ENCODE measurements around the gene CCDC78. TPM values are rescaled to one million over a fixed set of nuclear protein-coding genes. Genes with fewer than 3 reads are reported as not detected.

The CCDC78 gene
- total RNA-seq, 2 experiments from 2014 or later = 4.6 to 5.7 TPM

DNA sequence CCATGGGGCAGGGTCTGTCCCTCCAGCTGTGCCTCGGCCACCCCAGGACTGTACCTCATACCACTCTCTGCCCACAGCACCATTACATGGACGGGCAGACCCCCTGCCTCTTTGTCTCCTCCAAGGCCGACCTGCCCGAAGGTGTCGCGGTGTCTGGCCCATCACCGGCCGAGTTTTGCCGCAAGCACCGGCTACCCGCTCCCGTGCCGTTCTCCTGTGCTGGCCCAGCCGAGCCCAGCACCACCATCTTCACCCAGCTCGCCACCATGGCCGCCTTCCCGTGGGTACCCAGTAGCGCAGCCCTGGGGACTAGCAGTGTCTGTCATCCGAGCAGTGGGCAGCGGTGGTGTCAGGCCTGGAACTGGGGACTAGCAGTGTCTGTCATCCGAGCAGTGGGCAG, 53.4 kb downstream of the CCDC78 start:
- Mint-ChIP-seq H3K4me1 (ENCODE audit: low read depth) (peaks cover 7% of the 10 kb centered on the region), H3K4me3 (no peak overlapping the region), H3K27me3 (peaks cover 7% of the 10 kb centered on the region), H3K9me3 (no peaks in the 10 kb centered on the region), H3K27ac (no peak overlapping the region), H3K36me3 (ENCODE audit: low read depth) (peaks cover 10% of the 10 kb centered on the region)
- CTCF ChIA-PET = no interaction called here
- ATAC-seq = no peak
- TF ChIP-seq, protein P1, sequence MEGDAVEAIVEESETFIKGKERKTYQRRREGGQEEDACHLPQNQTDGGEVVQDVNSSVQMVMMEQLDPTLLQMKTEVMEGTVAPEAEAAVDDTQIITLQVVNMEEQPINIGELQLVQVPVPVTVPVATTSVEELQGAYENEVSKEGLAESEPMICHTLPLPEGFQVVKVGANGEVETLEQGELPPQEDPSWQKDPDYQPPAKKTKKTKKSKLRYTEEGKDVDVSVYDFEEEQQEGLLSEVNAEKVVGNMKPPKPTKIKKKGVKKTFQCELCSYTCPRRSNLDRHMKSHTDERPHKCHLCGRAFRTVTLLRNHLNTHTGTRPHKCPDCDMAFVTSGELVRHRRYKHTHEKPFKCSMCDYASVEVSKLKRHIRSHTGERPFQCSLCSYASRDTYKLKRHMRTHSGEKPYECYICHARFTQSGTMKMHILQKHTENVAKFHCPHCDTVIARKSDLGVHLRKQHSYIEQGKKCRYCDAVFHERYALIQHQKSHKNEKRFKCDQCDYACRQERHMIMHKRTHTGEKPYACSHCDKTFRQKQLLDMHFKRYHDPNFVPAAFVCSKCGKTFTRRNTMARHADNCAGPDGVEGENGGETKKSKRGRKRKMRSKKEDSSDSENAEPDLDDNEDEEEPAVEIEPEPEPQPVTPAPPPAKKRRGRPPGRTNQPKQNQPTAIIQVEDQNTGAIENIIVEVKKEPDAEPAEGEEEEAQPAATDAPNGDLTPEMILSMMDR (IDR thresholded peaks at IDR 0.05) = no peak
- POLR2A ChIA-PET = interaction anchor here (0.8 kb wide), 1 partner anchor 8 kb away, joined by 5 read pairs; no protein-coding TSS in a partner anchor
- no peak for DNase-seq
- intact Hi-C loops (cut with micrococcal nuclease) = no loop called here

Small RNA genes within 50 kb of the gene (microRNA-seq; reads per million reads assigned to microRNA genes)
- not detected for gene MIR662 (ENCODE audit: borderline microRNAs expressed, borderline replicate concordance)

Other genes with a start within 250 kb of the CCDC78 start
- gene CAPN15, start 198.7 kb downstream of the CCDC78 start, total RNA-seq = 10 to 100 TPM; 76.4 to 81.2 TPM
- gene PRR35, start 166.0 kb downstream of the CCDC78 start, total RNA-seq = not detected
- under 1 TPM; 0.41 to 0.72 TPM for gene NHLRC4, start 159.4 kb downstream of the CCDC78 start, total RNA-seq
- gene PIGQ, start 156.5 kb downstream of the CCDC78 start, total RNA-seq = 10 to 100 TPM; 18.5 to 18.6 TPM
- 1 to 10 TPM; 8.1 to 8.8 TPM for gene RAB40C, start 136.4 kb downstream of the CCDC78 start, total RNA-seq
- gene WFIKKN1, start 95.5 kb downstream of the CCDC78 start, total RNA-seq = under 1 TPM in 1 of 2 experiments, not detected in 1; 0.25 TPM
- 100 to 1,000 TPM; 119 to 133 TPM for gene METTL26, start 90.1 kb downstream of the CCDC78 start, total RNA-seq
- gene MCRIP2, start 84.6 kb downstream of the CCDC78 start, total RNA-seq = 10 to 100 TPM; 60.7 to 62.7 TPM
- gene WDR90, start 77.1 kb downstream of the CCDC78 start, total RNA-seq = 10 to 100 TPM; 89.6 to 90.7 TPM
- 100 to 1,000 TPM; 110 TPM for gene RHOT2, start 58.3 kb downstream of the CCDC78 start, total RNA-seq
- gene RHBDL1, start 50.8 kb downstream of the CCDC78 start, total RNA-seq = under 1 TPM; 0.79 to 0.89 TPM
- gene STUB1, start 46.0 kb downstream of the CCDC78 start, total RNA-seq = 10 to 100 TPM; 57.1 to 61.7 TPM
- gene JMJD8, start 42.1 kb downstream of the CCDC78 start, total RNA-seq = 10 to 100 TPM; 26.2 to 28.7 TPM
- gene WDR24, start 36.0 kb downstream of the CCDC78 start, total RNA-seq = 10 to 100 TPM; 17.6 to 18.7 TPM
- 1 to 10 TPM; 5.9 to 8.0 TPM for gene FBXL16, start 20.6 kb downstream of the CCDC78 start, total RNA-seq
- 10 to 100 TPM; 37.2 to 43.1 TPM for gene METRN, start 11.3 kb downstream of the CCDC78 start, total RNA-seq
- 10 to 100 TPM; 34.3 to 38.4 TPM for gene ANTKMT, start 5.3 kb downstream of the CCDC78 start, total RNA-seq
- gene HAGHL, start 663 bp upstream of the CCDC78 start, total RNA-seq = 10 to 100 TPM; 28.8 to 32.6 TPM
- 10 to 100 TPM; 21.3 to 25.0 TPM for gene CIAO3, start 14.6 kb upstream of the CCDC78 start, total RNA-seq
- not detected for gene MSLN, start 34.3 kb upstream of the CCDC78 start, total RNA-seq
- gene RPUSD1, start 61.9 kb upstream of the CCDC78 start, total RNA-seq = 10 to 100 TPM; 17.1 to 18.1 TPM
- 100 to 1,000 TPM in 1 of 2 experiments, 10 to 100 TPM in 1; 95.6 to 115 TPM for gene CHTF18, start 62.2 kb upstream of the CCDC78 start, total RNA-seq
- not detected for gene GNG13, start 74.3 kb upstream of the CCDC78 start, total RNA-seq
- 1 to 10 TPM; 8.7 to 9.7 TPM for gene LMF1, start 244.5 kb upstream of the CCDC78 start, total RNA-seq

All from activated CD8-positive, alpha-beta T cell treated with anti-CD3 and anti-CD28 coated beads for 36 hours (primary cell).